Measurements from ENCODE around the gene GNG7.

DNA sequence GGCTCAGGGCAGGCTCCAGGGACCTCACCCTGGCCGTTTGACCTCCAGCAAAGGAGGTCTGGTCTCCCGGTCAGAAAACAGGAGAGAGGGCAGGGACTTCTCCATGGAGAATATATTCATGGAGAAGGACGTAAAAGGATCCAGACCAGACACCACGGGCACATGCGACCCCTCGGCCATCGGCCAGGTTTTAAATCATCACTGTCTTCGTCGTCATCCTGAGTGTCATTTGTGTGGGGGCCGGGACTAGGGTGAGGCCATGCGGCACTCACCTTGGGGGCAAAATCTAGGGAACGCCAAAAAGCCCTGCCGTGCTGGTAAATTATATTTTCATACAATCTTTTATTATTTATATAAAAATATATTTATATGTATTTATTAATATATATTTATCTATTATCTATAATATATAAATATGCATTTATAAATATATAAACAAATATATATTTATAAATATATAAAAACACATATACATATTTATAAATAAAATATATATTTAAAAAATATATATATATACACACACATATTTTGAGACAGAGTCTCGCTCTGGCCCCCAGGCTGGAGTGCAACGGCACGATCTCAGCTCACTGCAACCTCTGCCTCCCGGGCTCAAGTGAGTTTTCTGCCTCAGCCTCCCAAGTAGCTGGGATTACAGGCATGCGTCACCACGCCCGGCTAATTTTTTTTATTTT, 151.2 kb downstream of the GNG7 start:
- TF ChIP-seq, protein P1, sequence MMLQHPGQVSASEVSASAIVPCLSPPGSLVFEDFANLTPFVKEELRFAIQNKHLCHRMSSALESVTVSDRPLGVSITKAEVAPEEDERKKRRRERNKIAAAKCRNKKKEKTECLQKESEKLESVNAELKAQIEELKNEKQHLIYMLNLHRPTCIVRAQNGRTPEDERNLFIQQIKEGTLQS (CRISPR knock-in tag; conservative IDR thresholded peaks at IDR 0.05), result no peak
- TF ChIP-seq, protein P2, sequence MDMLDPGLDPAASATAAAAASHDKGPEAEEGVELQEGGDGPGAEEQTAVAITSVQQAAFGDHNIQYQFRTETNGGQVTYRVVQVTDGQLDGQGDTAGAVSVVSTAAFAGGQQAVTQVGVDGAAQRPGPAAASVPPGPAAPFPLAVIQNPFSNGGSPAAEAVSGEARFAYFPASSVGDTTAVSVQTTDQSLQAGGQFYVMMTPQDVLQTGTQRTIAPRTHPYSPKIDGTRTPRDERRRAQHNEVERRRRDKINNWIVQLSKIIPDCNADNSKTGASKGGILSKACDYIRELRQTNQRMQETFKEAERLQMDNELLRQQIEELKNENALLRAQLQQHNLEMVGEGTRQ (CRISPR knock-in tag; IDR thresholded peaks at IDR 0.05), result no peak
- TF ChIP-seq, protein P3, sequence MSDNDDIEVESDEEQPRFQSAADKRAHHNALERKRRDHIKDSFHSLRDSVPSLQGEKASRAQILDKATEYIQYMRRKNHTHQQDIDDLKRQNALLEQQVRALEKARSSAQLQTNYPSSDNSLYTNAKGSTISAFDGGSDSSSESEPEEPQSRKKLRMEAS (CRISPR knock-in tag; IDR thresholded peaks at IDR 0.05), result no peak
- no peak for TF ChIP-seq KAT7 (CRISPR knock-in tag; IDR thresholded peaks at IDR 0.05; ENCODE audit: borderline replicate concordance)
- TF ChIP-seq, protein P4, sequence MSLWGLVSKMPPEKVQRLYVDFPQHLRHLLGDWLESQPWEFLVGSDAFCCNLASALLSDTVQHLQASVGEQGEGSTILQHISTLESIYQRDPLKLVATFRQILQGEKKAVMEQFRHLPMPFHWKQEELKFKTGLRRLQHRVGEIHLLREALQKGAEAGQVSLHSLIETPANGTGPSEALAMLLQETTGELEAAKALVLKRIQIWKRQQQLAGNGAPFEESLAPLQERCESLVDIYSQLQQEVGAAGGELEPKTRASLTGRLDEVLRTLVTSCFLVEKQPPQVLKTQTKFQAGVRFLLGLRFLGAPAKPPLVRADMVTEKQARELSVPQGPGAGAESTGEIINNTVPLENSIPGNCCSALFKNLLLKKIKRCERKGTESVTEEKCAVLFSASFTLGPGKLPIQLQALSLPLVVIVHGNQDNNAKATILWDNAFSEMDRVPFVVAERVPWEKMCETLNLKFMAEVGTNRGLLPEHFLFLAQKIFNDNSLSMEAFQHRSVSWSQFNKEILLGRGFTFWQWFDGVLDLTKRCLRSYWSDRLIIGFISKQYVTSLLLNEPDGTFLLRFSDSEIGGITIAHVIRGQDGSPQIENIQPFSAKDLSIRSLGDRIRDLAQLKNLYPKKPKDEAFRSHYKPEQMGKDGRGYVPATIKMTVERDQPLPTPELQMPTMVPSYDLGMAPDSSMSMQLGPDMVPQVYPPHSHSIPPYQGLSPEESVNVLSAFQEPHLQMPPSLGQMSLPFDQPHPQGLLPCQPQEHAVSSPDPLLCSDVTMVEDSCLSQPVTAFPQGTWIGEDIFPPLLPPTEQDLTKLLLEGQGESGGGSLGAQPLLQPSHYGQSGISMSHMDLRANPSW (CRISPR knock-in tag; conservative IDR thresholded peaks at IDR 0.05; ENCODE audit: low read depth), result no peak
- TF ChIP-seq RELA (CRISPR knock-in tag; IDR thresholded peaks at IDR 0.05; ENCODE audit: borderline replicate concordance), result no peak
- TF ChIP-seq, protein P5, sequence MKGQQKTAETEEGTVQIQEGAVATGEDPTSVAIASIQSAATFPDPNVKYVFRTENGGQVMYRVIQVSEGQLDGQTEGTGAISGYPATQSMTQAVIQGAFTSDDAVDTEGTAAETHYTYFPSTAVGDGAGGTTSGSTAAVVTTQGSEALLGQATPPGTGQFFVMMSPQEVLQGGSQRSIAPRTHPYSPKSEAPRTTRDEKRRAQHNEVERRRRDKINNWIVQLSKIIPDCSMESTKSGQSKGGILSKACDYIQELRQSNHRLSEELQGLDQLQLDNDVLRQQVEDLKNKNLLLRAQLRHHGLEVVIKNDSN (CRISPR knock-in tag; IDR thresholded peaks at IDR 0.05), result no peak

All from WTC11 (cell line).